Left ventricle myocardium superior (tissue), 1 donor: ENCODE measurements around the gene CHAMP1. TPM values are rescaled to one million over a fixed set of nuclear protein-coding genes. Genes with fewer than 3 reads are reported as not detected.

Source experiments
- ATAC-seq: fragments of 200-7000 bp; cut with Tn5 transposase; one replicate; pipeline ENCODE4 v1.9.1; 2020; ENCODE audit warnings: mild to moderate bottlenecking, moderate library complexity
- DNase-seq: peaks from one replicate; pipeline ENCODE4 v3.0.0-alpha.2; 2020
- intact Hi-C: fragments of 100-400 bp; cut with micrococcal nuclease; formaldehyde crosslinking; loops from one replicate; pipeline ENCODE4 v1.11.0; 2022
- long read RNA-seq: library from polyadenylated mRNA; unstranded; transcript quantifications from one replicate; pipeline ENCODE4 v2.0.0, GENCODE V29; 2021
- total RNA-seq: library from RNA; stranded (reverse); fragmentation: NEBNext Ultra II Directional; extraction: Animal tissue kit (Norgen Biotek cat#: 25700); gene quantifications from one replicate; pipeline ENCODE4 v1.2.1, GENCODE V29; 2021
- donor health status: DM: no; HTN: yes; CAD: no; lungs with severe emphysema.

The CHAMP1 gene
- 9.5 TPM for total RNA-seq
- long read RNA-seq, partial matches to known transcripts = 1 of 1 reads
- long read RNA-seq, other reads (novel, unspliced or antisense) = 0 of 1 reads

DNA sequence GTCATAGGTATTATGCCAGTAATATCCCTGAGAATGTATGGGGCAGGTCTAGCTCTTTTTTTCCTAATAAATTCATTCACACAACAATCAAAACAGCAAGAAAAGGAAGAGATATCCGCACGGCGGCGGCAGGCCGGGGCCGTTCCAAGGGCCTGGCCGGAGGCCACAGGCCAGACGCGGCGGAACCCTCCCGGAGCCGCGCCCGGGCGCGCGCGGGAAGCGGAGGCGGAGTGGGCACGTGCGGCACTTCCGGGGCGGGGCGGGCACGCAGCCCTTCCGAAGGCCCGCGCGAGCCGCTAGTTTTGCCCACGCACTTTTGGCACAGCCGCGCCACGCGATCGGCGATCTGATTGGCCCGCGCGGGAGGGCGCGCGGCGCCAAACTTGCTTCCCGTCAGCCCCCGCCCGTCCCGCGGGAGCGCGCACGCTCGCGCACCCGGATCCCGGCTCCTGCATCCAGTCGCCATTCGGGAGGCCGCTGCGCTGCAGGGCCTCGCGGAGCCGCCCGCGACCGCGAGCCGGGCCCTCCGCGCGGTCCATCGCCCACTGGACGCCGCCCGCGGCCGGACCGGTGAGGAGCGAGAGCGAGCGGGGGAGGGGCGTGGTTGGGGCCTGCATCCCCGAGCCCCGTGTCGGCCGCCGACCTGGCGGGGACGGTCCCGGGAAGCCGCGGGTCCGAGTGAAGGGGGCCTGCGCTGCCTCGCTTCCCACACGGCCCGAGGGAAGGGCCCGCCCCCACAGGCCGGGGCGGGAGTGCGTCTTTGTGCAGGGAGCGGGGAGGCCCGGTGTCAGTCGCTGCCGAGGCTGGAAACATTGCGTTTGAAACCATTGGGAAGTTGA is at the start of gene CHAMP1:
Gene CHAMP1 (plus strand): TSS at position 430 of the 839 bp plus-strand sequence. CDS start 9,340 bp downstream, outside the sequence.
- intact Hi-C loops = no loop called here
- ATAC-seq (peak; percentile 97), DNase-seq (peak; percentile 99)

GRCh38 chr13:114264886-114265611 is 49.3 kb upstream of the CHAMP1 start:
- DNase-seq (no peak), ATAC-seq (no peak)
- intact Hi-C loops = no loop called here

DNA sequence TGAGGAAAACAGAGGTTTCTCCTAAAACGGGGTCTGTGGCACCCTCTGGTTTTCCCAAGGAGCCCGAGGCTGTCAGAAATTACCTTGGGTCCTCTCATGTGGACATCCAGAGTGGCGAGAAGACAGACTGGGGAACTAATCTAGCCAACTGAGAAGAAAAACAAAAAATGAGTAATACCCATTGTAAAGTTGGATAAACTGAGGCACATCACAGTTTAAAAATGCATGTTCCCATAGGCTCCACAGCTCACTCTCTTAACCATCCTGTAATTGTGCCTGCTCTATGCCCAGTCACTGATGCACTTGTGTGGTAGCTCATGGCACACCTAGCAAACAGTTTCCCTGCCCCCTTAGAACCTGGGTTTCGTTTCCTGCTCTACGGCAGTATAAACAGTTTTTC is 48.1 kb upstream of the CHAMP1 start:
- intact Hi-C loops = no loop called here
- no peak for DNase-seq
- no peak for ATAC-seq

DNA sequence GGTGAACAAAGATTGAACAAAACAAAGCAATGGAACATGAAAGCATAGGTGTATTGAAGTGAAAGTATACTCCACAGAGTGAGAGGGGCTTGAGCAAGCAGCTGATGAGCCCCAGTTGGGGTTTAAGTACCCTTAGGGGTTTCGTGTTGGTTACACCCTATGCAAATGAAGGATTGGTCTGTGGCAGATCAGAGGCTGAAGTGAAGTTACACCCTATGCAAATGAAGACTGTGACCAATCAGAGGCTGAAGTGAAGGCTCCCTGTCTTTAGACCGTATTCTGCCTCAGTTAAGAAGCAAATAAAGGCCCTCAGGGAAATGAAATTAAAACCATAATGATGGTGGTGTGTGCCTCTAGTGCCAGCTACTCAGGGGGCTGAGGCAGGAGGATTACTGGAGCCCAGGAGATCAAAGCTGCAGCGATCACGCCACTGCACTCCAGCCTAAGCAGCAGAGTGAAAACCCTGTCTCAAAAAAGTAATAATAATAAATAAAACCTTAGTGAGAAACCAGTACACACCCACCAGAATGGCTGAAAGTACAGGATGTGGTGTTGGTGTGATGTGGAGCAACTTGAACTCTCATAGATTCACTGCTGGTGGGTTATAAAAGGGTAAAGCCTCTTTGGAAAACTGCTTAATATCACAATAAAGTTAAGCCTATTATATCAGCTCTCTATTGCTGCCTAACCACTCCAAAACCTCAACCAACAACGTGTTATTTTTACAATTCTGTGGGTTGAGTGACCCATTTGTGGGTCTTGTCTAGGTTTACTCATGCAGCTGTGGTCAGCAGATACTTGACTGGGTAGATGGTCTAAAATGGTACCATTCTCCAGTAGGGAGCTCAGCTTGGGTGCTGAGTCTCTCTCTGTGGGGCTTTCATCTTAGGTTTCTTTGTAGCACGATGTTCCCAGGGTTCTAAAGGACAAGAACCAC is 45.7 kb upstream of the CHAMP1 start:
- ATAC-seq (no peak), DNase-seq (no peak)
- intact Hi-C loops = no loop called here

GRCh38 chr13:114269281-114269770 is 45.0 kb upstream of the CHAMP1 start:
- intact Hi-C loops = no loop called here
- DNase-seq = no peak
- no peak for ATAC-seq

DNA sequence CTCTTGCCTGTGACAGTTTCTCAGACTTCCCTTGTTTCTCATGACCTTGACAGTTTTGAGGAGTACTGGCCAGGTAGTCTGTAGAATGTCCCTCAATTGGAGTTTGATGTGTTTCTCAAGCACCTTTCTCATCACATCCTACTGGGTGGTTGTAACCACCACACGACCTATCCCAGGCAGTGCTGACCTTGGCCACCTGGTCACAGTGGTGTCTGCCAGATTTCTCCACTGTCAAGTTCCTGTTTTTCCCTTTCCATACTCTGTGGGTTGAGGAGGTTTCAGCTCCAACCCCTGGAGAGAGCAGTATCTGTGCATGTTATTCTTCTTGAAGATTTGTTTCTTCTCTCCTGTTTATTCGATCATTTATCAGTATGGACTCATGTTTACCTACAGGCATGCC is 41.3 kb upstream of the CHAMP1 start:
- ATAC-seq = no peak
- intact Hi-C loops = no loop called here
- DNase-seq = no peak

- ATAC-seq = no peak
- intact Hi-C loops = no loop called here
- DNase-seq = no peak
Observed at GRCh38 chr13:114275304-114275703, 39.0 kb upstream of the CHAMP1 start.

DNA sequence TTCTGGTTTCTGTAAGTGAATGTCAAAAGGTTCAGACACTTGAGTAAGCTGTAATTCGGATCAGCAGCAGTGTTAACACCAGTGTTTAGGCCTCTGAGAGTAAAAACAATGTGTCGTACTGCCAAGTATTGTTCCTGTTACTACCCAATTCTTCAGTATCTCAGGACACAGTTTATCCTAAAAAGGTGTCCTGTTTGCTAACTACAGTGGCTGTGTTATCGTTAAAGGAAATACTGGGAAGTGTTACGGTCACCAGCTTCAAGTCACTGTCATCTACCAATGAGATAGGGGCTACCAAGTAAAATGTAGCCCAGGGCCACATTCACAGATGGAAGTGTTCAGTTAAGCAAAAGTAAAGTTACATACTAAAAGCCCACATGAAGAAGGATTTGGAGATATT is 35.2 kb upstream of the CHAMP1 start:
- DNase-seq (no peak), ATAC-seq (no peak)
- intact Hi-C loops = no loop called here

DNA sequence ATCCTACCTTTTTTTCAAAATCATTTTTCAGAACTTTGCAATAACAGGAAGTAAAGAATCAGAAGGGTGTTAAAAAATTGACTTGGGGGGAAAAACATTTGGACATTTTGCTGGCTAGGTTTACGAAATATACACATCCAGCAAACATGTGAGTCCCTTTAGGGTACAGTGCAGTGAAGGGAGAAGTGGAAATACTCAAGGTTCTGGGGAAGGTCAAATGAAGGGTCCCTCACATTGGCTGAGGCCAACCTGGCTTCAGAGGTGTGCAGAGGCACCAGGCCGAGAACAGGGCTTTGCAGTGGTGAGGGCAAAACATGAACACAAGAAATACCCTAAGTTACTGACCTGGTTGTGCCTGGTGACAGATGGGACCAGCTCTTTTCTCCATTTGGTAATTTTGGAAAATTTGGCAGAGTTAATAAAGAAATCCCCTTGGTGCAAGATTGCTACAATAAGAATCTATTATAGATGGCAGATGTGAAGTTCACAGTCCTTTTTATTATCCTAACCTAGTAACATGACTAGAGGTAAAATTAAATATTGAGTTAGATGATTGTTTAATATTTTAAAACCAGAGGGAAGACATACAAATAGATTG is 34.4 kb upstream of the CHAMP1 start:
- ATAC-seq (no peak), DNase-seq (no peak)
- intact Hi-C loops = no loop called here

DNA sequence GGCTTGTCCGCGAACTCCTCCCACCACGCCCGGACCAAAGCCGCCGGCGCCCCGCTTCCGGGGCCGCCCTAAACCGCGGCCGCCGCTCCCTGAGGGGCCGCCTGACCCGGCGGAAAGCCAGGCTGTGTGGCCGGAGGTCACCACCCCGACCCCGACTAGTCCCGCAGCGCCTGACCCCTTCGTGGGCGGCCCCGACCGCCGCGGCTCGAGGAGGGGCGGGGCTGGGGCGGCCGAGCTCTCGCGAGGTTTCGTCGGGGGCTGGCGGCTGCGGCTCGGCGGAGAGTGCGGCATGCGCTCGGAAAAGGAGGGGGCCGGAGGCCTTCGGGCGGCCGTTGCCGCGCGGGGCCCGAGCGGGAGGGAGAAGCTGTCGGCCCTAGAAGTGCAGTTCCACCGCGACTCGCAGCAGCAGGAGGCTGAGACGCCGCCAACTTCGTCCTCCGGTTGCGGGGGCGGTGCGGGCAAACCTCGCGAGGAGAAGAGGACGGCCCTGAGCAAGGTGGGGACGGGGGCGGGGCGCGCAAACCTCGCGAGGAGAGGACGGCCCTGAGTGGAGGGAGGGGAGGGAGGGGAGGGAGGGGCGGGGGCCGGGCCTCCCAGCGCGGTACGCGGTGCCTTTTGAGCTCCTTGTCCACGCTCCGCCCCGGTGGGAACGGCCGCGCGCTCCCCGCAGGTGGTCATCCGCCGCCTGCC is 32.8 kb upstream of the CHAMP1 start, which contains the start of gene UPF3A:
Gene UPF3A (plus strand): TSS at position 251 of the 690 bp plus-strand sequence. CDS start 39 bp downstream, at position 290.
- intact Hi-C loops = no loop called here
- ATAC-seq = peak; percentile 93
- DNase-seq = peak; percentile 94

DNA sequence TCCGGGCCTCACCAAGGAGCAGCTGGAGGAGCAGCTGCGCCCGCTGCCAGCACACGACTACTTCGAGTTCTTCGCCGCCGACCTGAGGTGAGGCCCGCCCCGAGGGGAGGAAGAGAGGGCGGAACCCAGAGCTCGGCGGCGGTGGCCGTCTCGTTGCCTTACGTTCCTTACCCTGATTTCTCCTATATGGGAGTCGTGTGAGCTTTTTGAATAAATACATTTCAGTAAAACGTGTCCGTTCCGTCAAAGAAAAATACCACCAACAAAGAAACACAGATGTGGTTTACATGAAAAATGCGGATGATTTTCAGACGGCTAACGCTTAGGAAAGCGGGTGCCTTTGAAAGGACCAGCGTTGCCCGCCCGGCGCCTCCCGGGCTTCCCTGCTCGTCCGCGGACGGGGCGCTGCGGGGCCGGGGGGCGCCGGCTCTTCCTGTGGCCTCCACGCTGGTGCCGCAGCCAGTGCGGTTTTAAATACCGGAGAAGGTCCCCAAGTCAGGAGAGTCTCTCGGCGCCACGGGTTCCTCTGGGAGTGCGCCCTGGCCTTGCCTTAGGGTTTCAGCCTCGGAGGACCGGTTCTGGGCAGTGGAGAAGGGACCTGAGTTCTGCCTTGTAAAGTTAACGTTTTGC is 32.1 kb upstream of the CHAMP1 start:
- ATAC-seq (peak; percentile 69), DNase-seq (peak; percentile 82)
- intact Hi-C loops = no loop called here

GRCh38 chr13:114283576-114283975 is 30.7 kb upstream of the CHAMP1 start:
- ATAC-seq = no peak
- DNase-seq = no peak
- intact Hi-C loops = no loop called here

DNA sequence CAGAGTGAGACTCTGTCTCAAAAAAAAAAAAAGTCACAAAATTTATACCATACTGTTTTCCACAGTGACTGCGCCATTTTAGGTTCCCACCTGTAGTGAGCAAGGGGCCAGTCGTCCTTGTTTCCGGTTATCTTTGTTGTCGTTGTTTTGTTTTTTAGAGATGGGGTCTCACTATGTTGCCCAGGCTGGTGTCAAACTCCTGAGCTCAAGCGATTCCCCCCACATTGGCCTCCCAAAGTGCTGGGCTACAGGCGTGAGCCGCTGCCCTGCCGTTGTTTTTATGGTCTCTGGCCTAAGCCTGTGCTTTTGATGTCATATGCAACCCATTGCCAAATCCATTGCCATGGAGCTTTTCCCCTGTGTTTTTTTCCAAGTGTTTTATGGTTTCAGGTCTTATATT is 29.6 kb upstream of the CHAMP1 start:
- no peak for DNase-seq
- ATAC-seq = no peak
- intact Hi-C loops = no loop called here

DNA sequence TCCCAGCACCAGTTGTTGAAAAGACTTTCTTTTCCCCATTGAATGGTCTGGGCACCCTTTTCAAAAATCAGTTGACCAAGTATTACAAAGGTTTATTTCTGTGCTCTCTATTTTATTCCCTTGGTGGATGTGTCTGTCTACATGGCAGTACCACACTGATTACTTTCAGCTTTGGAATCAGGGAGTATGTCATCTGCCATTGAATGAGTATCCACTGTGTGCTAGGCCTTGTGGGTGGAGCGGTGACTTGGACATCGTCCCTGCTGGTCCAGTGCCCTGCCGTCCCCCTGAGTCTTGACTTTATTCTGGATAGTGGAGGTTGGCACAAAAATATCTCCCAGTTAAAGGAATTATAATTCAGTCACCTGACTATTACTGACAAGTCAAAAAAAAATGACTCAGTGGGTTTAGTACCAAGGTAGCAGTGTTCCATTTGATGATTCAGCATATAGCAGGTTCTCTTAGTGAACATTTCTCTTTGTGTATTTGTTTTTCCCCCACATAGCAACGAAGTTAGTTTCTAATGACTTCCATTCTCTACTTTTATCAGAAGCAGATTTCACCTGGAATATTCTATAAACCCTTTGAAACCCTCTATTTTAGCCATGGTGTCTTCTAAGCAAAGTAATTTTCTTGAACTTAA is 29.0 kb upstream of the CHAMP1 start:
- intact Hi-C loops = no loop called here
- ATAC-seq (no peak), DNase-seq (no peak)

DNA sequence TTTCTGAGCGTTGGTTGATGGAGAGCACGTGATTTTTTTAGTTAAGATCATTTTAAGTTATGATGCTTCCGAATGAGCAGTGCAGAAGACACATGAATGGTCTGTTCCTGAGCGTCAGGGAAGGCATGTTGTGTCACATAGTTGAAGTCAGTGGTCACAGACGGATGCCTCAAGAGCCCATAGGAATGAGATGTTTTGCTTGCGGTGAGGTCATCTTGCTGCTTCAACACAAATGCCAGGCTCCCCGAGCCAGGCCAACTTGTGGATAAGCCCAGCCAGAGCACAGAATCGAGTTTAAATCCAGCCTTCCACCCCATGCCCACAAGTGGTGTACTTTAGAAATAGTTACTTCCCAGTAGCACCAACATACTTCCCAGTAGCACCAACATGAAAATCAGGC is 27.5 kb upstream of the CHAMP1 start:
- ATAC-seq (no peak), DNase-seq (no peak)
- intact Hi-C loops = no loop called here

DNA sequence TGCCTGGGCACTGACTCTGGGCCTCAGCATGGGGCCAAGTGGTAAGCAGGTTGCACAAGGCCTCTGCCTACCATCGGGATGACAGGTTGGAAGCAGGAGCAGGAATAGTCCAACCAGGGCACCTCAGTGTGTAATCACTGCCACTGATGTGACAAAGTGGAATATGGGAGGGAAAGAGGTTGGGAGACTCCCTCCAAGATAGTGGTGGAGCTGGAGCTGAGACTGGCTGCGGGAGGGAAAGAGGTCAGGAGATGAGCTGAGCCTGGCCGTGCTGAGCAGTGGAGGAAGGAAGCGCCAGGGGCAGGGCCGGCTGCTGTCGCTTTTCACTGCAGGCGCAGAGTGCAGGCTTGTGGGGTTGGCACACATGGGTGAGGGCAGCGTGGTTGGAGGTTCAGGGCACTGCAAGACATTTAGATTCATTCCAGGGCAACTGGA is 26.1 kb upstream of the CHAMP1 start:
- no peak for ATAC-seq
- intact Hi-C loops = no loop called here

GRCh38 chr13:114296448-114296847 is 17.9 kb upstream of the CHAMP1 start:
- intact Hi-C loops = no loop called here
- DNase-seq (no peak), ATAC-seq (no peak)

More for the DNA sequence above, 26.1 kb upstream of the CHAMP1 start:
- DNase-seq = no peak
